ENCODE measurements around the gene MPST. TPM values are rescaled to one million over a fixed set of nuclear protein-coding genes. Genes with fewer than 3 reads are reported as not detected.
A peak's percentile ranks its signal among the peaks of the same experiment; 100 is the strongest.

Gene MPST
- total RNA-seq, 1 donor from 2014 or later: 57.4 TPM

GRCh38 chr22:37000676-37001534, 18.6 kb upstream of the MPST start:
- DNase-seq: no peak

GRCh38 chr22:37001826-37002225, 17.7 kb upstream of the MPST start:
- no peak for DNase-seq

GRCh38 chr22:37002633-37003032, 16.9 kb upstream of the MPST start:
- no peak for DNase-seq

GRCh38 chr22:37007651-37008050, 11.9 kb upstream of the MPST start:
- DNase-seq: no peak

- no peak for DNase-seq
Measured at GRCh38 chr22:37008365-37008764, 11.2 kb upstream of the MPST start.

- DNase-seq: no peak
Measured at GRCh38 chr22:37009490-37009889, 10.1 kb upstream of the MPST start.

- DNase-seq: no peak
Measured at GRCh38 chr22:37010174-37010573, 9.4 kb upstream of the MPST start.

- DNase-seq: no peak
Measured at GRCh38 chr22:37010976-37011375, 8.6 kb upstream of the MPST start.

- no peak for DNase-seq
Measured at GRCh38 chr22:37011472-37011871, 8.1 kb upstream of the MPST start.

GRCh38 chr22:37012262-37012904, 7.2 kb upstream of the MPST start:
- DNase-seq: no peak

- DNase-seq: no peak
Measured at GRCh38 chr22:37012956-37013355, 6.6 kb upstream of the MPST start.

- DNase-seq: no peak
Measured at GRCh38 chr22:37014415-37014806, 5.1 kb upstream of the MPST start.

- no peak for DNase-seq
Measured at GRCh38 chr22:37014835-37015586, 4.5 kb upstream of the MPST start.

- DNase-seq: no peak
Measured at GRCh38 chr22:37015587-37015878, 4.0 kb upstream of the MPST start.

GRCh38 chr22:37016134-37016910, 3.2 kb upstream of the MPST start:
- DNase-seq: no peak

- peak; percentile 66 for DNase-seq
Measured at GRCh38 chr22:37017356-37017755, 2.2 kb upstream of the MPST start.

- DNase-seq: no peak
Measured at GRCh38 chr22:37018086-37018814, 1.3 kb upstream of the MPST start.

- peak; percentile 85 for DNase-seq
Measured at GRCh38 chr22:37018815-37019308, 680 bp upstream of the MPST start.

- peak; percentile 63 for DNase-seq
Measured at GRCh38 chr22:37020192-37020479, 594 bp downstream of the MPST start.

- no peak for DNase-seq
Measured at GRCh38 chr22:37021041-37021440, 1.5 kb downstream of the MPST start.

GRCh38 chr22:37021710-37022482, 2.4 kb downstream of the MPST start:
- DNase-seq: peak; percentile 42
